T-helper 22 cell (primary cell): ENCODE measurements around the gene TSEN34.

ENCODE experiments used
- DNase-seq: peaks from one replicate; pipeline ENCODE4 v3.0.0-alpha.2; 2020; ENCODE audit warnings: low read depth

TSEN34 gene

DNA sequence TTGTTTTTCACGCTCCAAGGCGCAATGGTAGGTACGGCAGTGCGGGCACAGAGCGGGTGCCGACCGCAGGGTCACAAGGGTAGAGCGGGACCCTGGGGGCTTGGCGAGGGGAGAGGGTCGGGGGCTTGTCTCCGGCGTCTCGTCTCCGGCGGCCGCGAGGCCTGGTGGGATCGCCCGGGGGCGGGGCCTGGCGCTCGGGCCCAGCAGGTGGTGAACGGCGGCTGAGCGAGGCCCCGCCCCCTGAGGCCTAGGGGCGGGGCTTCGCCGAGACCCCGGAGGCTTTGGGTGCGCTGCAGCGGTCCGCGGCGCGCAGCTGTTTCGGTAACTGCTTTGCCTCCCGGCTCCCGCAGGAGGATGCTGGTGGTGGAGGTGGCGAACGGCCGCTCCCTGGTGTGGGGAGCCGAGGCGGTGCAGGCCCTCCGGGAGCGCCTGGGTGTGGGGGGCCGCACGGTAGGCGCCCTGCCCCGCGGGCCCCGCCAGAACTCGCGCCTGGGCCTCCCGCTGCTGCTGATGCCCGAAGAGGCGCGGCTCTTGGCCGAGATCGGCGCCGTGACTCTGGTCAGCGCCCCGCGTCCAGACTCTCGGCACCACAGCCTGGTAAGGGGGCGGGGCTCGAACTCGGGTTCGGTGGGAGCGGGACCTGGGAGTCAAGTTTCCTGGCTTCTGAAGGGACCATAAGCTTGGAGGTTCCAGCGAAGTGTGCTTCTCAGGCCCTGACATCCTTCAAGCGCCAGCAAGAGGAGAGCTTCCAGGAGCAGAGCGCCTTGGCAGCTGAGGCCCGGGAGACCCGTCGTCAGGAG, at the start of gene TSEN34:
Gene TSEN34, plus strand, starts transcription at position 298 of the 800 bp plus-strand sequence. Its CDS starts 57 bp downstream, at position 355.
- peak; percentile 81 for DNase-seq

DNA sequence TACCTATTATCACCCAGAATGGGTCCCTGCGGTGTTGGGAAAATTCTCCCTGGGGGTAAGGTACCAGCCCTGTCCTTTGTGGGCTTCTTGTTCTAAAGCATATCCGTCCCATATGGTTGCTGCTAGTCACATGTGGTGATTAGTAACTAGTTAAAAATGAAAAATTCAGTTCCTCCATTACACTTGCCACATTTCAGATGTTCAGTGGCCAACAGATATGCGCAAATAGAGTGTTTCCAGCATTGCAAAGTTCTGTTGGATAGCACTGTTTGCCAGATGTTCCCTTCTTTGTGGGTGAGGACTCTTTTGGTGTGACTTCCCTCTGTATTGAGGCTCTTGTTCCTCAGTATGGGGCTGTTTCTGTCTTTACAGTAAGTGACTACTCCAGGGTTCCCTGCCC, 49.8 kb upstream of the TSEN34 start:
- no peak for DNase-seq

DNA sequence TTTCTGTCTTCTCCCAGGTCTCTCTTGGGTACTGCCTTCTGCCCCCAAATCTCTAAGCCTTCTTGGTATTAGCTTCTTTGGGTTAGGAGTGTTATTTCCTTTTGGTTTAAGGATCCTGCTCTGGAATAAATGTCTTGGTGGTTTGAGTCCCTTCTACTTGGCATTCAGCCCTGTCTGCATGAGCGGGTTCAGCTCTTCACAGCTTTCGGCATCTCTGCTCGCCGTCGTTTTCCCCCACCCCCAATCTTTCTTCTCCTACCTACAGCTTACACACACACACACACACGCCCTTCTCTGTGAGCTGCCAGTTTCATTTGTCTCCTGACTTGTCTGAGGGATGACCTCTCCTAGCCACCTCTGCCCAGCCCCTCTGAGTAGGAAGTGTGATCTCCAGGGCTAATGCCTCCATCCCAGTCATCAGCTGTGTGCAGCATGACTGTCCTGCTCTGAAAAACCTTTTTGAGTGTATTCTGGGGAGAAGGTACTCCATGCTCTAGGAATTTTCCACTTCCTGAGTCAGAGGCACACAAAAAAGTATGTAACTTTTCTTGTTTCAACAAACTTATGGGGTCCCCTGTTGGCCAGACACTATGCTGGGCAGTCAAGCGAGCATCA, 48.8 kb upstream of the TSEN34 start:
- DNase-seq = no peak

DNA sequence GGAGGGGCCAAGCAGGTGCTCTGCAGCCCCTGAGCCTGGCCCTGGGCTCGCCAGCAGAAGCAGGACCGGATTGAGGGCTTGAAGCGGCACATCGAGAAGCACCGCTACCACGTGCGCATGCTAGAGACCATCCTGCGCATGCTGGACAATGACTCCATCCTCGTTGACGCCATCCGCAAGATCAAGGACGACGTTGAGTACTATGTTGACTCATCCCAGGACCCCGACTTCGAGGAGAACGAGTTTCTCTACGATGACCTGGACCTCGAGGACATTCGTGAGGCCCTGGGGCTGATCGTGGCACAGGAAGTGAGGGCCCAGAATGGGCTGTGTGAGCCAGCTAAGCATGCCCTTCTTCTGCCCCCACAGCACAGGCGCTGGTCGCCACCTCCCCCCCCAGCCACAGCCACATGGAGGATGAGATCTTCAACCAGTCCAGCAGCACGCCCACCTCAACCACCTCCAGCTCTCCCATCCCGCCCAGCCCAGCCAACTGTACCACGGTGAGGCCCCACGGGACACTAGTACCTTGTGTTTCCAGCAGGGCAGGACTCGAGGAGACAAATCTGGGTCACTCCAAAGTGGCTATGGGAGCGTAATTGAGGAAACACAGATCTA, 45.5 kb upstream of the TSEN34 start:
- no peak for DNase-seq

DNA sequence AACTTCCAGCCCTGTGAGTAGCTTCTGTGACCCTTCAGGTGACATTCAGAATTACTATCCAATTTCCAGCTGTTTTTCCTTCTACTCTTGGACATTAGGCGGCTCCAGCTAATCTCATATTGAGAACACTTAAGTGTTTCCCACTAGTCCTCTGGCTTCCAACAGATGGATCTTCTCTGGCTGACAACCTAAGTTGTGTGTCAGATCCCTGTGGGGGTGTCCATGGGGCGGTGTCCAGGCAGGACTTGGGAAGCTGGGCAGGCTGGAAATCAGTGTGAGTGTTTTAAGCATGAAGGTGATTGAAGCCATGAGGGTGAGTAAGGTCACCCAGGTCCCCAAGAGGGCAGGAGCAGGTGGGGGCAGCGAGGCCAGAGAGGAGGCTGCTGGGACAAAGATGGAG, 43.4 kb upstream of the TSEN34 start:
- DNase-seq = no peak

DNA sequence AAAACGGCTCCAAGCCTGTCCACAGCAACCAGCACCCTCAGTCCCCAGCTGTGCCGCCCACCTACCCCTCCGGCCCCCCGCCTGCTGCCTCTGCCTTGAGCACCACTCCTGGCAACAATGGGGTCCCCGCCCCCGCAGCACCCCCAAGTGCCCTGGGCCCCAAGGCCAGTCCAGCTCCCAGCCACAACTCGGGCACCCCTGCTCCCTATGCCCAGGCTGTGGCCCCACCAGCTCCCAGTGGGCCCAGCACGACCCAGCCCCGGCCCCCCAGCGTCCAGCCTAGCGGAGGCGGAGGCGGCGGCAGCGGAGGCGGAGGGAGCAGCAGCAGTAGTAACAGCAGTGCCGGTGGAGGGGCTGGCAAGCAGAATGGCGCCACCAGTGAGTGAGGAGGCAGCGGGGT, 43.0 kb upstream of the TSEN34 start:
- no peak for DNase-seq

DNA sequence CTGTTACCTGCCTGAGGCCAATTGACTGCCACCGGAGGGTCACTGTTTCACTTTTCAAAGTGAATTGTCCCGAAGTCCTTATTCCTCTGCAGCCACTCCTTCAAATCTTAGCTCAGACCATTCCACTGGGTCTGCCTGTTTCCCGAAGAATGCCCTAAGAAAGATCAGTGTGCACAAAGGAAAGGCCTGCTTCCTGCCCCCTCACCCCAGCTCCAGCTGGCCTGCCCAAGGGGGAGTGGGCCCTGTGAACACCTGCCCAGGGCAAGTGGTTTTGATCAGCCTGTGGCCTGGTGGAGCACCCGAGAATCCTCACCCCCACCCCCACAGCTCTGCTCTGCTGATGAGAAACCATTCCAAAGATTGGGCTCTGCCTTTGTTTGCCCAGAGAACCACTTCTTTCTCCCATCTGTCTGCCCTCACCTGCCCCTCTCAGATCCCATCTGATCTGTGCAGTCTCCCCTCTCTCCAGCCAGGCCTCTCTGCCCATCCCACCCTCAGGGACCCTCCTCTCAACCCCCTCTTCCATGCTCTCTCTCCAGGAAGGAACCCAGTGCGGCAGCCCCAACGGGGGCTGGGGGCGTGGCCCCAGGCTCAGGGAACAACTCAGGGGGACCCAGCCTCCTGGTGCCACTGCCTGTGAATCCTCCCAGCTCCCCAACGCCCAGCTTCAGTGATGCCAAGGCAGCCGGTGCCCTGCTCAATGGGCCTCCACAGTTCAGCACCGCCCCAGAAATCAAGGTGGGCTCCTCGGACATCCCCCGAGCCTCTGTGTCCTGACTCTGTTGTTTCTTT, 41.9 kb upstream of the TSEN34 start:
- no peak for DNase-seq

DNA sequence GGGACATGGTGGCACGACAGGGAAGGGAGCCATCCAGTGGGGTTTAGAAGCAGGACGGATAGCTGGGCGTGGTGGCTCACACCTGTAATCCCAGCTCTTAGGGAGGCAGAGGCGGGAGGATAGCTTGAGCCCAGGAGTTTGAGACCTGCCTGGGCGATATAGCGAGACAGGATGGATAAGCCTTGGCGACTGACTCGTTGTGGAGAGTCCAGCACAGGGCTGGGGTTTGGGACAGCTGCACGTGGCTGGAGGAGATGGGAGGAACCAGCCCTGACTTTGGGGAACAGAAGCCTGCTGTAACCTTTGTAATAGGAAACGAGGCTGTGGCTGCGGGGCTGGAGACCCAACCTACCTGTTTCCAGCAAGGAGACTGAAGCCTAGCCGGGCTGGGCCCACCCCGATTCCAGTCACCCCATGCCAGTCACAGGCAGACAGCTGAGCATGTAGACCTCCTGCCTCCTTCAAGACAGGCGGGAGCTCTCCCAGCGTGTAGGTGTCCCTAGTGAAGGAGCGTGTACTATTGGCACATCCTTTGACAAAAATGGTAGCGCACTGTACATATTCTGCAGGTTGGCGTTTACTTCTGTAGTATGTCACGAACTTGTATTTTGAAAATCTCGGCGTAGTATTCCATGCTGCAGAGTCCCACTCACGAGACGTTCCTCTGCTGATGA, 39.6 kb upstream of the TSEN34 start:
- no peak for DNase-seq

DNA sequence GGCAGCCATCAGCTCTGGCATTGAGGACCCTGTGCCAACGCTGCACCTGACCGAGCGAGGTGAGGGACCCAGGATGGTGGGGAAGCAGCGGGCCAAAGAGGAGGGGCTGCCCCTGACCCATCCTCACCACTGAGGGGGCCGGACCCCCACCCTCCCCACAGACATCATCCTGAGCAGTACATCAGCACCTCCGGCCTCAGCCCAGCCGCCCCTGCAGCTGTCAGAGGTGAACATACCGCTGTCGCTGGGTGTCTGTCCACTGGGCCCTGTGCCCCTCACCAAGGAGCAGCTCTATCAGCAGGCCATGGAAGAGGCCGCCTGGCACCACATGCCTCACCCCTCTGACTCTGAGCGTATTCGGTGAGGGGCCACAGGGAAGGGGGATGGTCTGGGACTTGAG, 38.8 kb upstream of the TSEN34 start:
- no peak for DNase-seq

DNA sequence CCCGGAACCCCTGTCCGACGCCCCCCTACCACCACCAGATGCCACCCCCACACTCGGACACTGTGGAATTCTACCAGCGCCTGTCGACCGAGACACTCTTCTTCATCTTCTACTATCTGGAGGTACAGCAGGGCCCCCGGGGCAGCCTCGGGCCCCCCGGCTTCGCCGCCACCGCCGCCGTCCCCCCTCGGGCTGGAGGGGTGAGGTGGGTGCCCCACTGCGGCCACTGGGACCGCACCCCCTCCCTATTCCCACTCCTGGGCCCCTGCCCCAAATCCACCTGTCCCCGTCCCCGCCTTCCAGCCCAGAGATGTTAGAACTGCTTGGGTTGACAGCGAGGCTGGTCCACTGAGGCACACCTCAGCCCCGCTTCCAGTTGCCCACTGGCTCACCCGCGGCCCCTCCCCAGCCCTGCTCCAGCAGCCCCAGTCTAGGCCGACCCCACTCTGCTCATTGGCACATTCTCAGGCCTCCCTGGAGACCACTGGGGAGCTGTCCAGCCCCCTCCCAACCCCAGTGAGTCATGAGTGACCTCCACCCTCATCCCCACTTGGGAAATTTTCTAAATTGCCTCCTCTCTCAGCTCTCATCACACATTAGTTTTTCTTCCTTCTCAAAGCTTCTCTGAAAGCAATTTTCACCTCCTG, 38.1 kb upstream of the TSEN34 start:
- no peak for DNase-seq

DNA sequence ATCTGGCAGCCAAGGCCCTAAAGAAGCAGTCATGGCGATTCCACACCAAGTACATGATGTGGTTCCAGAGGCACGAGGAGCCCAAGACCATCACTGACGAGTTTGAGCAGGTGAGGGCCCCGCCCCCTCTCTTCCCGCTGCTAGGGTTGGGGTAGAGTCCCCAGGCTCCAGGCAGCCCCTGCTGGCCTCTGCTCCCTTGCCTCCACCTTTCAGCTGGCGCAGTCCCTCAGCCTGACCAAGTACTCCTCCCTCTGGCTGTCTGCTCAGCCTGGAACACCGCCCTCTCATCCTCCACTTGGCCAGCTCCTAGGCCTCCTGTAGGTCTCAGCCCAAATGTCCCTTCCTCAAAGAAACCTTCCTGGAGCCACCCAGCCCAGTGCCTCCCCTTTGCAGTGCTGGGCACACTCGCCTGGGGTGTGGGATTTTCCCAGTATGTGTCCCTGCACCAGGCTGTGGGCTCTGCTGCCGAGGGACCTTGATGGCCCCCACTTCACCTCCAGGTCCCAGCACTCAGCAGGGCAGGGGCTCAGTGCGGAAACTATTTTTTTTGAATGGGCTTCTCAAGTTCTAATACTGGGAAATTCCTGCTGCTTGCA, 37.3 kb upstream of the TSEN34 start:
- DNase-seq = no peak

DNA sequence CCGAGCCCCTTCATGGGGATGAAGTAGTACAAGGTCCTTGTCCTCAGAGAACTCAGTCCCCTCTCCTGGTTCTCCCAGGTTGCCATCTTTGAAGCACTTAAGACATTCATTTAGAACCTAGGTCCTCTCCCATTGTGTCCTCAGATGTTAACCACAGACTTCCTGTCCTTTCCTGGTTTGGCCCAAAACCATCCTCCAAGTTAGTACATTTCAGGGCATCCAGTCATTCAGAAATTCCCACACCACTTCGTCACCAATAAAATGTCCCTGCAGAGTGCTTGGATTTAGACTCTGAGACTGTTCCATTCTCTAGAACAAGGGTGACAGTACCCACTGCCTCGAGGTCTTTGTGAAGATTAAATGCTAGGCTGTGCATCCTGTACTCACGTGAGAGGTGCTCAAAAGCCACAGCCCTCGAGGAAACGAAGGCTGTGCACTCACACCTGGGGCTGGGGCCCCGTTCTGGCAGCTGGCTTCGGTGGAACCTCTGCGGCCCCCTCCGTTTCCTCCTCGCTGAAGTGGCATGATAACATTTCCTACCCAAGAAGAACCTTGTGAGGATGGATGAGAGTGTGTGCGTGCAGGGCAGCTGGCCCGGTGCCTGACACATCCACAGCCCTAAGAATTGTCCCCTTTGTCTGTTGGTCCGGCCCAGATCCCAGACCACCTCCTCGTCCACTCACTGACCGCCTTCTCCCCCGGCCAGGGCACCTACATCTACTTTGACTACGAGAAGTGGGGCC, 36.3 kb upstream of the TSEN34 start:
- DNase-seq = no peak

DNA sequence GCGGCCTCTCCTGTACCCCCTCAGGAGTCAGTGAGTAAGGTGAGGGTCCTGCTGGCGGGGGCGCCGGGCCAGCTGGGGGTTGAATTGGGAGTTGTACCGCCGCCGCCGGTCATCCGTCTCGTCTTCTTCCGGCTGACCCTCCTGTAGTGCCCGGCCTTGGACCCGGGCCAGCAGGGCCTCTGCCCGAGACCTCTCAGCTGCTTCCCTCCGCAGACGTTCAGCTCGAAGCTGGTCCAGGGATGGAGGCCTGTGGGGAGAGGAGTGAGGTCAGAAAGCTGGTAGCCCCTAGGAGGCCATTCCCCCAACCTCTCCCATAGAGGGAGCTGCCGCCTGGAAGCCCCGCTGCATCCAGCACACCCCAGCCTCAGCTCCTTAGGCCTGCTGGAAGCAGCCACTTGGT, 35.4 kb upstream of the TSEN34 start:
- no peak for DNase-seq

DNA sequence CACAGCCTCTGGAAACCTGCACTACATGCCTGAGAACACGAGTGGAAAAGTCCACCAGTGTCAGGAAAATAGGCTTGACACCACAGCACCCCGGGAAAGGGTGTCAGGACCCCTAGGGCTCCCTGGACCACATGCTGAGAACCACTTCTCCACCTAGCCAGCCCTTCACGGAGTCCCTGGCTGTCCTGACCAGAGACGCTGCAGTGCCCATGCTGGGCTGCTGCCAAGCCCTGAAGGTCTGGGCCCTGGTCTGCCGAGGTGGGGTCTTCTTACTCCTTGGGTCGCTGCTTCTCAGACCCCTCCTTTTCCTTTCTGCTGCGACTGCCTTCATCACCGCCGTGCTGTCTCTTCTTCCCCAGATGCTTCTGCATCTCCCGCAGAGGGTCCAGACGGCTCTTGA, 34.6 kb upstream of the TSEN34 start:
- DNase-seq = no peak

DNA sequence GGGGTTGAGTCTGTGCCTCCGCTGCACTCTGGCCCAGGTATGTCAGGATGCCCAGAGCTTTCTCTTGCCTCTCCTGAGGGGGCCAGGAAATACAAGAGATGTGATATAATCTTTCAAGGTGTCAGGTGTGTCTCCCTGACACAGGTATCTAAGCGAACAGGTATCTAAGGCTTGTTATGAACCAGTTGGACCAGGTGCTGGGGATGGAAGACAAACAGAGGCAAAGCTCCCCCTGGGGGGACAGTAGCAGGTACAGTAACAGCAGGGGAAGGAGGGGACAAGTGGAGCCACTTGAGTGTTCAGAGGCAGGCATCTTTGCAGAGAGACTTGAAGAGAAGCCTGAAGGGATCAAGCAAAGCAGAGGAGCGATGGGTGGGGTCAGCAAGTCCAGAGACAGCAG, 34.2 kb upstream of the TSEN34 start:
- no peak for DNase-seq

DNA sequence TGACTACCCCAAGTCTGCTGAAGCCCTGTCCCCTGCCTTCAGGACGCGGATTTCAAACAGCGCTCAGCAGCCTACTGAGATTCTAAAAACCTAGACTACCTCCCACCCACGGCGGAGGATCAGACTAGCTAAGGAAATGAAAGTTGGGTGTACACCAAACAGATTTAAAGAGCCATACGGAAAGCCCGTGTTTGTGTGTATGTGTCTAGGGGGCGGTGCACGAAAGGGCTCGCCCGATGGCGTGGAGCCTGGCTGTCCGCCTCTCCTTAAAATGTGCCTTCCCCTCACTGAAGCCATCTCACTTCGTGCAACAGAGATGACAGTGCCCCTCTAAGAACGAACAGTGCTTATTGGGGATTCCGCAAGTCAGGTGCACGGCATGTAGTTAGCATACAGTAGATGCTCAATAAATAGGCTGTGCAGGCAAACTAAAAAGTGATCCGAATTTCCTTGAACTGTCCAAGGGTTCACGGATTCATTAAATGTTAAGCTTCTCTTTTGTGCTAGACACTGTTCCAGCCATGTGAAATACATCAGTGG, 32.2 kb upstream of the TSEN34 start:
- DNase-seq = no peak

DNA sequence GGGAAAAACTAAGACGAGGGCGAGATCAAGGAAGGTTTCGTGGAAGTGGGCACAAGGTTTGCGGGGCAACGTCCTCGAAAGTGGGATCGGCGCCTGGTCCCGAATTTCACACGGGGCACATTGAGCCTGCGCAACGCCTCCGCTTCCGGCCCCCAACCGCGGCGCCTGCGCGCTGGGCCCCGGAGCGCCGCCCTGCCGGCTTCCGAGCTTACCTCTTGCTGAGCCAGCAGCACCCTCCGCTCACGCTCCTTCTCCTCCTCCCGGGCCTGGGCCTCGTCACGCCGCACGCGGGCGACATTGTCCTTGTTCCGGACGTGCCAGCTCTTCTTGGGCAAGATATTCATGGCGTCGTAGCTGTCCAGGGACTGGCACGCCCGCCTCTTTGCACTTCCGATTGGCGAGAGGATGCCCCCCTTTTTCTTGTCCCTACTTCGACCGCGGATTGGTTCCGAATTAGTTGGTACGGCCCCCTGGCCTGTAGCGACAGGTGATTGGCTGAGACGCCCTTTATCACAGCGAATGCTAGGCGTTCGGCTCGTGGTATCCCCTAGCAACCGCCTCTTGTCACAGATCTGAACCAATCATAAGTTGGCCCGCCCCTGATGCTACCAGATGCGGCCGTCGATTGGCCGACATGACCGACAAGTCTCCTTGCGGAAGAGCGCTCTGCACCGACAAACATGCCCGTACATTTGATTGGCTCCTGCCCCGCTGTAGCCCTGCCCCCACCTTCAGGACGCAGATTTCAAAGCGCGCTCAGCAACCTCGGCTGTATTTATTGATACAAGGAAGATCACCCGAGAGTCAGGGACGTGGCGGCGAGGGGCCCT, 31.5 kb upstream of the TSEN34 start, which contains the start of gene LENG1:
Gene LENG1, minus strand, starts transcription at position 370 of the 830 bp plus-strand sequence. Its CDS starts 26 bp downstream, at position 344.
- peak; percentile 100 for DNase-seq

DNA sequence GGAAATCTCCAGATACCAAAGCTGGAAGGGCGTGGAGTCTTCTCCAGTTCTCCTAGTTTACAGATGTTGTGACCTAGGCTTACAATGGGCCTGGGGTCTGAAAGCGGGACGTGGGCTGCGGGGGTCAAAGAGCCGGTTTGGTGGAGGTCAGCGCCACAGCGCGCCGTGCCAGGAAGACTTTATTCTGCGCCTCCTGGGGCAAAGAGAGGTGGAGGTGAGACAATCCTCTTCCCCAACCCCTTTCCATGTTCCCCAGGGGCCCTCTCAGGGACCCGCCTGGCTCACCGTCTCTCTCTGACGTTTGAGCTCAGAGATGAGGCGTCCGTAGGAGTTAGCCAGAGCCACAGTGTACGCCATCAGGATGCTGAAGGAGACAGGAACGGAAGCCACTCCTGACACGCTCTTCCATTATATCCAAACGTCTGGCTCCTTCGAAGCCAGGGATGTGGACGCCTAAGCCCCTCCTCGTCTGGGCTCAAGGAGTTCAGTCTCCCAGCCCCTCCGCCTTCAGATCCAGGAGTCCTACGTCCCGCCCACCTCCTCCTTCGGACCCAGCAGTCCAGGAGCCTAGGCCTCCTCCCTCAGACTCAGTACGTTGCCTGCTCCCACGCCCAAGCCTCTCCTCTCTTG, 30.8 kb upstream of the TSEN34 start:
- no peak for DNase-seq

DNA sequence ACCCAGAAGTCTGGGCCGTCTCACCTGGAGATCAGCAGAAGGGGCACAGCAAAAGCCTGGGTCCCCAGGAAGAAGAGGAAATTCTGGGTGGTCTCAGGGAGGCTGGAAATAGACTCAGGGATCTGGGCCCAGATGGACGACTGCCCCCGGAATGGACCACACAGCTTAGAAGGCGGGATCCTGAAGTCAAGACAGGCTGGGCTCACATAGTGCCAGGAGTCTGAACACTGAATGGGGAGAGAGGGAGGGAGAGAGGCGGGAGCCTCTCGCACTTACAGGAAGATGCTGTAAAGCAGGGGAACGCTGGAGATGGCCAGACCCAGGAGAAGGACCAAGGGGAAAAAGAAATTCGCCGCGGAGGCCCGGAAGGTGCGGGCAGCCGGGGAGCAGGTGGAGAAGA, 30.3 kb upstream of the TSEN34 start:
- DNase-seq = no peak
